Large intestine (tissue), 3 donors: ENCODE results near the gene CD200R1L. TPM values are rescaled to one million over a fixed set of nuclear protein-coding genes. Genes with fewer than 3 reads are reported as not detected.

Experiments
- DNase-seq, 2 donors: peaks; one replicate each; pipeline versions ENCODE4 v3.0.0 to v3.0.0-alpha.2; 2013
- H3K27ac ChIP-seq: one replicate; pipeline ENCODE4 v1.5.1; 2013; ENCODE audit warnings: low read length
- H3K27me3 ChIP-seq: 2 replicates; pipeline ENCODE4 v1.6.1; 2013; ENCODE audit warnings: low read length; ENCODE audit not compliant: control insufficient read depth, insufficient read depth
- H3K36me3 ChIP-seq: 2 replicates; pipeline ENCODE4 v1.6.1; 2013; ENCODE audit warnings: low read length; ENCODE audit not compliant: control insufficient read depth, insufficient read depth
- H3K4me1 ChIP-seq: one replicate; pipeline ENCODE4 v1.6.1; 2013; ENCODE audit warnings: low read length; ENCODE audit not compliant: control insufficient read depth, insufficient read depth
- H3K4me3 ChIP-seq: one replicate; pipeline ENCODE4 v1.5.1; 2013; ENCODE audit warnings: low read length
- H3K9me3 ChIP-seq: one replicate; pipeline ENCODE4 v1.6.1; 2013; ENCODE audit warnings: mild to moderate bottlenecking, low read depth, low read length, moderate library complexity; ENCODE audit not compliant: control insufficient read depth
- WGBS: methylation state at CpG from one replicate; pipeline ENCODE4 v1.1.5; 2013; ENCODE audit warnings: low lambda C conversion rate; ENCODE audit not compliant: insufficient coverage; 5-methylcytosine and 5-hydroxymethylcytosine counted together
- polyA plus RNA-seq: library from polyadenylated mRNA; unstranded; fragments of 120-200 nt; gene quantifications from one replicate; pipeline ENCODE4 v1.2.1, GENCODE V29; 2013

CD200R1L gene
- polyA plus RNA-seq, 1 donor, result not detected

DNA sequence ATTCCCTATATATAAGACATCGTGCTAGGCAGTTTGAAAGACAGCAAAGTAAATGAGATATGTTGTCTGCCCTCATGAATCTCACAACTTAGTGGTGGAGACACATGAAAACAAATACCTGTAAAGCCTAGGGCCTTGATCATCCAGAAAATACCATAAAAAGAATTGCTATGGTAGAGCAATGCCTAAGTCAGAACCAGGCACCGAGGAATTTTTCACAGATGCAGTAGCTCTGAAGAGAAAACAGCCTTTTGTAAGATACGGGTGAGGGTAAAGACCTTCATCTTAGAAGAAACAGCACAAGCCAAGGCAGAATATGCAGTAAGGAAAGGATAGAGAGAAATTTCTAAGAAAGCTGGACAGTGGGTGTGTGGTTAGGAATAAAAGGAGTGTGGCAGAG is 36.1 kb downstream of the CD200R1L start:
- H3K27ac ChIP-seq, result no peak overlapping the region
- no peak for DNase-seq

DNA sequence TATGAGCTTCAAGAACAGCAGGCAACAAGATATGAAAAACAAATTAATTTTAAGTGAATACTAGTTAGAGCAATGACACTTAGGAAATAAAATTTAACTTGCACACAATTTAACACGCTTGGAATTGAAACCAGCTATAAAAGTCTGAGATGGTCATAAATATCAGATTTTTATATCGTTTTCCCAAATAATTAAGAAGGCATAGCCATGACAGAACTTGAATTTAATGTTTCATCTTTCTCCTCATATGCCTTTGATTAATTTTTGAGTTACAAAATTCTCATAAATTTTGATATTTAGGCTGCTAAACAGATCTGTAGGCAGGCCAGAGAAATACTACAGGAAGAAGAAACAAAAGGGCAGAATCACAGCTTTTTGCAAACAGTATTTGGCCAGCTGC is 38.5 kb downstream of the CD200R1L start:
- Histone ChIP-seq H3K9me3 (no peaks in the 10 kb centered on the region), H3K4me3 (no peak overlapping the region), H3K27me3 (no peaks in the 10 kb centered on the region), H3K4me1 (no peaks in the 10 kb centered on the region), H3K27ac (no peak overlapping the region), H3K36me3 (no peaks in the 10 kb centered on the region)
- no peak for DNase-seq
- WGBS, result 86% methylated on average over 1 of the region's 2 CpGs

More for the DNA sequence above, 36.1 kb downstream of the CD200R1L start:
- WGBS, result 100% methylated on average over 2 of the region's 3 CpGs
- Histone ChIP-seq H3K27me3 (no peaks in the 10 kb centered on the region), H3K9me3 (no peaks in the 10 kb centered on the region), H3K4me3 (no peak overlapping the region), H3K36me3 (no peaks in the 10 kb centered on the region), H3K4me1 (no peaks in the 10 kb centered on the region)

DNA sequence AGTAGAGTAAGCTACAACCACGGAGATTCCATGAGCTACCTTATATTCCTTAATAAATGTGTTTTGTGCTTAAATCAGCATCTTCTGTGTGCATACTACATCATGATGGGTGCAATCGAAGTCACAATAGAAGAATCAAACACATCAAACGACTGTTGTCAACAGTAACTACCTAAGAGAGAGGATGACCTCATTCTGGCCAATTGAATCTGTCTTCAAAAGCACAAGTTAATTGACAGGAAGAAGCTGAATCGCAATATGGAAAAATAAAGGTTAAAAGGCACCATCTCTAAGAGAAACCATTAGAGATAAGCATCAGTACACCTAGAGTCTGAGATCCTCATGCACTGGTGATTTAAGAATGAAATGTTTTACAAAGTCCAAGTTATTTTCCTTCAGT is 39.0 kb downstream of the CD200R1L start:
- H3K27me3 ChIP-seq, result no peaks in the 10 kb centered on the region
- no peak for DNase-seq
- no peaks in the 10 kb centered on the region for H3K36me3 ChIP-seq
- H3K4me1 ChIP-seq, result no peaks in the 10 kb centered on the region
- no peak overlapping the region for H3K4me3 ChIP-seq
- no peak overlapping the region for H3K27ac ChIP-seq
- H3K9me3 ChIP-seq, result no peaks in the 10 kb centered on the region
- 60% methylated on average over 1 of the region's 4 CpGs for WGBS

DNA sequence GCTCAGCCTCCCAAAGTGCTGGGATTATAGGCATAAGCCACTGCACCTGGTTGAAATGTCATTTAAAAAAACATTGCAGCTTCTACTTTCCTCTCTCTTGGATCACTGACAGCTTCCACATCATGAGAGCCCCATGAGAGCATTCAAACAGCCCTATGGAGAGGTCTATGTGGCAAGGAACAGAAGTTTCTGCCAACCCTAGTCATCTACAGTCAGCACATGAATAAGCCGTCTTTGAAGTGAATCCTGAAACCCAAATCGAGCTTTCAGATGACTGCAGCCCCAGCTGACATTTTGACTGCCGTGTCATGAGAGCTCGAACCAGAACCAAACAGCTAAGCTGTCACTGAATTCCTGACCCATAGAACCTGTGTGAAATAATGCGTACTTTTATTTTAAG is 39.8 kb downstream of the CD200R1L start:
- Histone ChIP-seq H3K36me3 (no peaks in the 10 kb centered on the region), H3K4me3 (no peak overlapping the region), H3K27ac (no peak overlapping the region), H3K27me3 (no peaks in the 10 kb centered on the region), H3K4me1 (no peaks in the 10 kb centered on the region), H3K9me3 (no peaks in the 10 kb centered on the region)
- 100% methylated on average over 2 of the region's 5 CpGs for WGBS
- DNase-seq, result no peak

DNA sequence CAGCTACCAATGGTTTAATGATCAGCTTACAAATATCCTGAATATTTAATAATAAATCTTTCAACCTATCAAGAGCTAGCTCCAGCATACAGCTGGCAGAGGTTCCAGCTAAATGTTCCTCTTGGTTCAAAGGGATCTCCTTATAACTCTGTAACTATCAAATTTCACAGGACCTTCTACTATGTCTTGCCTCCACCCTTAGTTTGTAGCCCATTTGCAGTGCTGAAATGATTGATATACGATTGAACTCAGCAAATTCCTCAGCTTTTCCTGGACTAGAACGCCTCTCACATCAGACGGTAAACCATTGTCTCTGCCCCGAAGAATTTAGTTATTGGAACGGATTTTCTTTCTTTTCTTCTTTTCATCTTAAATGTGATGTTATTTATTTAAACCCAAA is 41.5 kb downstream of the CD200R1L start:
- H3K36me3 ChIP-seq, result no peaks in the 10 kb centered on the region
- DNase-seq, result no peak
- H3K4me3 ChIP-seq, result no peak overlapping the region
- no peaks in the 10 kb centered on the region for H3K27me3 ChIP-seq
- H3K9me3 ChIP-seq, result no peaks in the 10 kb centered on the region
- 100% methylated on average over 4 of the region's 5 CpGs for WGBS
- H3K4me1 ChIP-seq, result no peaks in the 10 kb centered on the region
- H3K27ac ChIP-seq, result no peak overlapping the region

DNA sequence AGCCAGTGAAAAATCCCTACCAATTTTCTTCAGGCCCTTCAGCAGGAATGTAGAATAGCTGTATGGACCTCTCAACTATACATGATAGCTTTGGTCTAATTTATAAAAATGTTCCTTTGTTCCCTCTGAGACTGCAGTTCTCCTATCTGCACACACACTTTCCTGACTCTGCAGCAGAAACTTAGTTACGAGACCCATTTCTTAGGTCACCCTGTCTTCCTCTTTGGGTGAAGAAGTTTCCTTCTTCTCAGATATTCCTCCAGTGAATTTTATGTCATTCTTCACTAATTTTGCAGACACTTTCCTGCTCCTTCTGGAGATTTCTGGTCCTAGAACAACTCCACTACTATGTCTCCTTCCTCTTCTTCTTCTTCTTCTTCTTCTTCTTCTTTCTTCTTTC is 42.6 kb downstream of the CD200R1L start:
- Histone ChIP-seq H3K27ac (no peak overlapping the region), H3K4me3 (no peak overlapping the region), H3K27me3 (no peaks in the 10 kb centered on the region), H3K36me3 (no peaks in the 10 kb centered on the region), H3K9me3 (no peaks in the 10 kb centered on the region), H3K4me1 (no peaks in the 10 kb centered on the region)
- WGBS, result 100% methylated on average over 1 of the region's 1 CpG
- no peak for DNase-seq

DNA sequence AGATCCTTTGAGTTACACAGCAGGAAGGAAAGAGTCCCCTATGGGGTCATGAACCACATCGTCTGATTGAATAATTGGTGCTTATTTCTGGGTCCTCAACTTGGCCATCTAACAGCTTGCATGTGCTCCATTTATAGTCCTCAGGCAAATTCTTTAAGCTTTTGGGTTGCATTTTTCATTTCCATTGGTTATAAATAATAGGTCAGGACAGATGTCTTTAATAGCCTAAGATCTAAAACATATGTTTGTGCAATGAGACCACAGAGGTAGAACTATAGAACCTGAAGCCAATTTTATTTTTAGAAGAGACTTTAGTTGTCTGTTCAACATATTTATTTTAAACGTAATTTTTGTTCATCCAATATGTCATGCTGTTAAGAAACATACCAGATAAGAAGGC is 43.2 kb downstream of the CD200R1L start:
- Histone ChIP-seq H3K36me3 (no peaks in the 10 kb centered on the region), H3K4me1 (no peaks in the 10 kb centered on the region), H3K27me3 (no peaks in the 10 kb centered on the region), H3K9me3 (no peaks in the 10 kb centered on the region), H3K27ac (no peak overlapping the region), H3K4me3 (no peak overlapping the region)
- DNase-seq, result no peak
- WGBS, result 80% methylated on average over 1 of the region's 2 CpGs

DNA sequence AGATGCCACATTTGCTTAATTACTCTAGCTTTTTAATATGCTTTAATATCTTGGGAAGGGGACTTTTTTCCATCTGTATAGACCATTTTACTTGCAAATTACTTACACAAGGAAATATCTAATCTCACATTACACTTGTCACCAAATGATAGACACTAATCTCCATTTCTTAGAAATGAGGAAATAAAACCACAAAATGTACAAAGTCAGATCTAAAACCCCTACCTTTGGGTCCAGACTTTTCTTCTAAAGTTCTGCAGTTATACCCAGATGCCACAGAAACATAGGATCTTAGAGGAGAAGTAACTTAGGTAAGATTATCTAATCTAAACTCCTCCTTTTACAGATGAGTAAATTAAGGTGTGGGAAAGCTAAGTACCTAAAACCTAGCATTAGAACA is 44.3 kb downstream of the CD200R1L start:
- H3K27ac ChIP-seq, result no peak overlapping the region
- no peak for DNase-seq
- no peaks in the 10 kb centered on the region for H3K27me3 ChIP-seq
- no peak overlapping the region for H3K4me3 ChIP-seq
- H3K36me3 ChIP-seq, result no peaks in the 10 kb centered on the region
- no peaks in the 10 kb centered on the region for H3K9me3 ChIP-seq
- no peaks in the 10 kb centered on the region for H3K4me1 ChIP-seq

DNA sequence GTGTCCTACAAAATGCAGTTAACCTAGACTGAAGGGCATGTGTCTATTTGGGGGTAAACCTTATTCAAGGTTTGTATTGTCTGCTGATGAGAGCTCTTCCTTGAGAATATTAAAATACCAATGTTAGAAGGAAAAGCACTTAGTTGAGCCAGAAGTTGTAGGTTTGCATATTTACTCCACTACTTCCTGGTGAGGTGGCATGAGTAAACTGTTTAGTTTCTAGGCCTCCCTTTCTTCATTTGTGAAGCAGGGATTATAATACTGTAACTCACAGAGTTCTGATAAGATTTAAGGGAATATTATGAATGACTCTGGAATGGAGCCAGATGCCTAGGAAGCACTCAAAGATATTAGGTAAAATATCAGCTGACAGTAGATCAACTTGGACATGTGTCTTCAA is 46.7 kb downstream of the CD200R1L start:
- no peaks in the 10 kb centered on the region for H3K9me3 ChIP-seq
- H3K27ac ChIP-seq, result no peak overlapping the region
- no peaks in the 10 kb centered on the region for H3K4me1 ChIP-seq
- H3K36me3 ChIP-seq, result no peaks in the 10 kb centered on the region
- H3K4me3 ChIP-seq, result no peak overlapping the region
- DNase-seq, result no peak
- H3K27me3 ChIP-seq, result no peaks in the 10 kb centered on the region

DNA sequence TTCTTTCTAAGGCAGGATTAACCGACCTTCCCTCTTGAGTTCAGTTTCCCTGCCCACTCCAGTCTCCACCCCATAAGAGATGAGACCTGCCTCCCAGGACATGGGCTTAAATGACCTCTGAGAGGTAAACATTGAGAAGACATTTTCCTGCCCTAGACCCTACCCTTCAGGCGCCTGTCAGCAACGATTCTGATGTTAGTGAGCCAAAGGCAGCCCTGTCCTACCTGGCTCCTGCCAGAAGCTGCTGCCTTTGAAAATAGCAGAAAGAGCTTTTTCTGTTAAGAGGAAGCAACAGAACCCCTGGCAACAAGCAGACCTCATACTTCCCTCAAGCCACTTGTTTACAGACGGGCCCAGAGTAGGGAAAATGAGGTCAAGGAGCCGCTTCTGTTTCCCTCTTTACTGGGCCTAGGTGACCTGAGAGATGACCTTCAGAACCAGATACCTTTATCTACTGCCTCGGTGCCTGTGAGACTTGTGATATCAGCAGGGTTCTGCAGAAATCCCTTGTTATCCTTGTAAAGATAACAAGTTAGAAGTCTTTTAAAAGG is 52.0 kb downstream of the CD200R1L start:
- 20% methylated on average over 1 of the region's 6 CpGs for WGBS
- Histone ChIP-seq H3K9me3 (no peaks in the 10 kb centered on the region), H3K4me3 (no peak overlapping the region), H3K27ac (no peak overlapping the region), H3K27me3 (no peaks in the 10 kb centered on the region), H3K36me3 (no peaks in the 10 kb centered on the region), H3K4me1 (no peaks in the 10 kb centered on the region)
- peak in 1 of 2 donors; percentile 20 for DNase-seq

DNA sequence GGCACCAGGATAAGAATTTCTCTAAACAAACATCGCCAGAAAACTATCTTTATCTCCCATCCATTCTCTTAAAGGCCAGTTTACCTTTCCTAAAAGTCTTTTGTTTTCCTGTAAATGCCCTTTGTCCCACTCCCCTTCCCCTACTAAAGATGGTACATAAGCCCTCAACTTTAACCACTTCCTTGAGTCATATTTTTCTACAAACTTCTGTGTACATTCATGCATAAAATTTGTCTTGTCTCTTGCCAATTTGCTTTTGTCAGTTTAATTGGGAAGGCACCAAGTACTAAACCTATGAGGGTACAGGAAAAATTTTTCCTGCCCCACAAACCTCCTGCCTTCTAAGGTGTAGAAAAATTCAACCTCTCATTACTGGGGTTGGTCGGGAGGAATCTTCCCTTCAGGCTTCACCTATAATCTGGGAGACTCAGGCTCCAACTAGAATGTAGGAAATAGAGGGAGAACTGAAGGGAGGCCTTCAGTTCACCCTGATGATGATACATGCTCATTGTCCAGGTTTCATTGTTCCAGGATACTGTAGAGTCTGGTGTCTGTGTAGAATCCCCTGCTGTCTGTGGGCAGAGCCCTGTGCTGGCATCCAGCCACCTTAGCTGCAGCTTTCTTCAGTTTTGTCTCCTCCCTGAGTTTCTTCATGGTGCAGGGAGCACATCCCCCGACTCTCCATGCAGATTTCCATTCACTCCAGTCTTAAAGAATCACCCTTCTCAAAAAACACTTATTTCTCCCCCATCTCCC is 53.2 kb downstream of the CD200R1L start:
- Histone ChIP-seq H3K4me3 (no peak overlapping the region), H3K27me3 (no peaks in the 10 kb centered on the region), H3K27ac (no peak overlapping the region), H3K4me1 (no peaks in the 10 kb centered on the region), H3K36me3 (no peaks in the 10 kb centered on the region), H3K9me3 (no peaks in the 10 kb centered on the region)
- WGBS, result 67% methylated on average over 1 of the region's 3 CpGs
- DNase-seq, result no peak
